Measurements from ENCODE around the gene SETD2. TPM values are rescaled to one million over a fixed set of nuclear protein-coding genes. Genes with fewer than 3 reads are reported as not detected.
A peak's percentile ranks its signal among the peaks of the same experiment; 100 is the strongest.
"Not testable (repeated sequence)": the region's sequence is repeated elsewhere in the genome, so short reads cannot be mapped to it uniquely, and the experiment has no call there.

Gene SETD2
- polyA plus RNA-seq, 1 donor from 2014 or later: 32.6 TPM

DNA sequence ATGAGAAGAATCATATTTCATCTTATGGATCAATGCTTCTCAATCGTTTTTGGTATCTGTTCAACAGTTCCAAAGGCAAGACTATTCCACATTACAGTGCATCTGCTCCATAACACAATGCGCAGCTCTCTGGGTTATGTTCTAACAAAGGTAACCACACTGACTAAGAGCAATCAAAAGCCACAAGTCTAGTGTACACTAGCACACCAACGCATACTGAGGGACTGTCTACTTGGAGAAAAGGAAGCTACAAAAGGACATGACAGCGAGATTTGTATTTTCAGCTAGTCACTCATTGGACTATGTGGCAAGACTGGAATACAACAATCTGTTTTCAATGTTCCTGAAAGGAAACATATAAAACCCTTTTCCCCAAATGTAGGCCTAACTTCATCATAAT is 35.8 kb downstream of the SETD2 start:
- Mint-ChIP-seq H3K9me3 (no peaks in the 10 kb centered on the region), H3K27me3 (no peaks in the 10 kb centered on the region), H3K36me3 (peaks cover 13% of the 10 kb centered on the region), H3K4me3 (no peak overlapping the region), H3K27ac (peak overlapping the region in 1 of 3 donors; percentile 69), H3K4me1 (peaks cover 12 to 27% (median 24%) of the 10 kb centered on the region in 3 donors)

DNA sequence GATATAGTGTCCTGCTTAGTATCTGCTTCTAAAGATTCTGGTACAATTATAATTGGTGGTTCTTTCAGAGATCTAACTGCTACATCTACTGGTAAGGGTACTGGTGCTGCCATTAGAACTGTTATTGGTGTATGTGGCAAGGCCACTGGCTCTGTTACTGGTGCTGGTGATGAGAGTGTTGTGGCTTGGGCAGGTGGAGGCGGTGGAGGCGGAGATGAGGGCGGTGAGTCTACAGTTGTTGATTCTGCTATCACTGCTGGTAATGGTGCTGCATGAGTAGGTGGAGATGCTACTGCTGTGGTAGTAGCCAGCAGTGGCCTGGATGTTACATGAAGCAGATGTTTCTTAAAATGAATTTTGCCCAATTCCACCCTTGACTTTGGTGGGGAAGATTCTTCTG is 40.1 kb downstream of the SETD2 start:
- Mint-ChIP-seq H3K27ac (no peak overlapping the region), H3K4me1 (peaks cover 3 to 13% (median 12%) of the 10 kb centered on the region in 3 donors), H3K4me3 (no peak overlapping the region), H3K36me3 (peaks cover 24% of the 10 kb centered on the region), H3K27me3 (no peaks in the 10 kb centered on the region), H3K9me3 (peaks cover 0 to 4% (median 0%) of the 10 kb centered on the region in 3 donors)

DNA sequence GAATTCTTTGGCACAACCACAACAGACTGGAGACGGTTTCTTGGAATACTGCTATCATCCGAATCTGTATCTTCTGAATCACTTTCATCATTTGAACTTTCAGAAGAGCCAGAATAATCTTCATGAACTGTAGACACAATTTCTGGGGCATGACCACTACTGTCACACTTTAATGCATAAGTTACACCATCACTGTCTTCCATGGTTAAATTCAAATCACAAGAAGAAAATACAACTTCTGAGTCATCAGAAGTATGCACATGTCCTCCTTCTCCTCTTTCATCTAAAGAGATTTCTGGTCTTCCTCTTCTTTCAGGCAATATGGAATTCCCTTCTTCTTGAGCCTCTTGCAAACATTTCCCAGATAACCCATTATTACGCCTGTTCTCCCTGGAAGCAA is 42.5 kb downstream of the SETD2 start:
- Mint-ChIP-seq H3K36me3 (peaks cover 22% of the 10 kb centered on the region), H3K27ac (peak overlapping the region in 1 of 3 donors; percentile 44), H3K9me3 (peaks cover 0 to 4% (median 0%) of the 10 kb centered on the region in 3 donors), H3K4me1 (peaks cover 5 to 17% (median 7%) of the 10 kb centered on the region in 3 donors), H3K4me3 (no peak overlapping the region), H3K27me3 (no peaks in the 10 kb centered on the region)

DNA sequence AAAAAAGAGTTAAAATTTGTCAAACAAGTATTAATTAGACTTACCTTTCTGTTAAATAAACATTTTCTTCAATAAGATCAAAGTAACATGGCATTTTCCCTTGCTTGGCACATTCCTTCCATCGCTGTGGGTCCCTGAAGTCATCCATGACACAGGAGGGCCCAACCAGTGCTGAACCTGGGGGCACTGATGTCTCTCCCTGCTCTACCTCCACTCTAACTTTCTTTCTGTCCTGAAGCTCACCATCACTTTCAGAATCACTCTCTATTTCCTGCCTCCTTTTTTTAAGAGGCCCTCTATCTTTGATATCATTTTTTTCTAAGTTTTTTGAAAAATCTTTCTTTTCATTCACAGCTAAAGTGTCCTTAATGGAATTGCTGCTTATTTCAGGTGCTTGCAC is 43.8 kb downstream of the SETD2 start:
- no peak overlapping the region for H3K4me3 Mint-ChIP-seq
- peak overlapping the region in 1 of 3 donors; percentile 62 for H3K27ac Mint-ChIP-seq
- H3K36me3 Mint-ChIP-seq: peaks cover 22% of the 10 kb centered on the region
- peaks cover 0 to 4% (median 0%) of the 10 kb centered on the region in 3 donors for H3K9me3 Mint-ChIP-seq
- peaks cover 5 to 17% (median 7%) of the 10 kb centered on the region in 3 donors for H3K4me1 Mint-ChIP-seq
- no peaks in the 10 kb centered on the region for H3K27me3 Mint-ChIP-seq

DNA sequence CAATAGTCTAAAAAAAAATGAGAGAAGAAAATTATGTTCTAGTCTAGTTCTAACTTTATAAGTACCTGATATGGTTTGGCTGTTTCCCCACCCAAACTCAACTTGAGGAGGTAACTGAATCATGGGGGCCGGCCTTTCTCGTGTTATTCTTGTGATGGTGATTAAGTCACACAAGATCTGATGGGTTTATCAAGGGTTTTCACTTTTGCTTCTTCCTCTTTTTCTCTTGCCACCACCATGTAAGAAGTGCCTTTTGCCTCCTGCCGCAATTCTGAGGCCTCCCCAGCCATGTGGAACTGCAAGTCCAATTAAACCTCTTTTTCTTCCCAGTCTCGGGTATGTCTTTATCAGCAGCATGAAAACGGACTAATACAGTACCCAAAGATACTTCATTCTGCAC is 44.5 kb downstream of the SETD2 start:
- H3K36me3 Mint-ChIP-seq: peaks cover 21% of the 10 kb centered on the region
- H3K4me3 Mint-ChIP-seq, H3K9me3 Mint-ChIP-seq, H3K27me3 Mint-ChIP-seq: not testable (repeated sequence)
- peaks cover 5 to 17% (median 10%) of the 10 kb centered on the region in 3 donors for H3K4me1 Mint-ChIP-seq
- H3K27ac Mint-ChIP-seq: peak overlapping the region in 2 of 3 donors; percentile 14 to 60

DNA sequence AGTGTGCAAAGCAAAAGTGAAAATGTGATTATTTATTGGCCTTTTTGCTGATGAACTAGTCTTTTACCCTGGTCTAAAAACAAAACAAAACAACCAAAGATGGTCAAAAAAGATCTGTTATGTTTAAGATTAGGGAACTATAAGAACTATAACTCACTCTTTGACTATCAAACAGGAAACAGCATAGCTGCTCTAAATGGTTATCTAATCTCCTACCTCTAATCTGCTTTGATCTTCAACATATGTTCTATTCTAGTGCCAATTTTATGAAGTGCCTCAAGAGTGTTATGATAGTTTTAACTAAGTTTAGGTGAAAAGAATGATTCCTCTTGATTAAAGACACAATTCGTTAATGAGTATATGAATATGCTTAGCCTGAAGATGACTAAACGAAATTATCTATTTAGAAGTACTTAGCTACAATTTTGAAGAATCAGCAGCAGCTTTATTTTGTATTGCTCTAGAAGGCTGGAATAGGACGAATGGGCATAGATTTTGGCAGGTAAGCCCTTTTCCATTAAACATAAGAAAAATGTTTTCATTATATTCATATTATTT is 46.0 kb downstream of the SETD2 start:
- peak overlapping the region in 1 of 3 donors; percentile 63 for H3K27ac Mint-ChIP-seq
- H3K4me3 Mint-ChIP-seq: no peak overlapping the region
- H3K36me3 Mint-ChIP-seq: peaks cover 16% of the 10 kb centered on the region
- peaks cover 13 to 25% (median 18%) of the 10 kb centered on the region in 3 donors for H3K4me1 Mint-ChIP-seq
- H3K9me3 Mint-ChIP-seq: peaks cover 0 to 4% (median 0%) of the 10 kb centered on the region in 3 donors
- no peaks in the 10 kb centered on the region for H3K27me3 Mint-ChIP-seq

DNA sequence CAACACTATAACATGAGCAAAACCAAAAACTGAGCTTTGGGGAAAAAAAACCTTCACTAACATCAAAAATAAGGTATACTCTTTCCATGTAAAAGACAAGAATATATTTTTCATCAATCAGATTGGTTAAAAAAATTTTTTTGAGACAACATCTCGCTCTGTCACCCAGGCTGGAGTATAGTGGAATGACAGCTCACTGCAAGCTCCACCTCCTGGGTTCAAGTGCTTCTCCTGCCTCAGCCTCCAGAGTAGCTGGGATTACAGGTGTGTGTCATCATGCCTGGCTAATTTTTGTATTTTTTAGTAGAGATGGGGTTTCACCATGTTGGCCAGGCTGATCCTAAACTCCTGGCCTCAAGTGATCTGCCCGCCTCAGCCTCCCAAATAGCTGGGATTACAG is 48.4 kb downstream of the SETD2 start:
- not testable (repeated sequence) for H3K27ac Mint-ChIP-seq, H3K36me3 Mint-ChIP-seq, H3K9me3 Mint-ChIP-seq, H3K4me3 Mint-ChIP-seq, H3K27me3 Mint-ChIP-seq
- H3K4me1 Mint-ChIP-seq: peaks cover 17 to 25% (median 18%) of the 10 kb centered on the region in 3 donors

DNA sequence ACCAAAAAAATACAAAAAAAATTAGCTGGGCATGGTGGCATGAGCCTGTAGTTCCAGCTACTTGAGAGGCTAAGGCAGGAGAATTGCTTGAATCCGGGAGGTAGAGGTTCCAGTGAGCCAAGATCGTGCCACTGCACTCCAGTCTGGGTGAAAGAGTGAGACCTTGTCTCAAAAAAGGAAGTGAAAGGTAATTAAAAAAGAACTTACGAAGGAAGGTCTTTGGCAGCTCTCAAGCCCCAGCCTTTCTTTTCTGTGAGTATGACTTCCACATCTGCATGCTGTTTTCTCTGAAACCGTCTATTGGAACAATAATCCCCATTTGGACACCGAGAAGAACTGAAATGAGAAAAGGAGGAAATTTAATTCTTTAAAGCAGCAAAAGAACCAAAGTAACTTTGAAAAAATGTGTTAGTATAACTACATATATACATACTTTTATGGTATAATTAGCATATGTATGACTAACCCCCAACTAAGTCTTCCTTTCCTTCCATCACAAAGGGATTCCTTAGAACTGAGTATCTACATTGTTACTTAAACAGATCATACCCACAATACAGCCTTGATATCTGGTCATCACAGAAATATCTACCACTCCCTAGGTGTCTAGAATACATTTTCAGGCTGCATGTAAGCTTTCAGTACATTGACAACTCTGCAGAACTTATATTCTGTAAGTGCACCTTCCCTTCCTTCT is 50.1 kb downstream of the SETD2 start:
- H3K4me3 Mint-ChIP-seq: peak overlapping the region in 1 of 4 donors; percentile 1

DNA sequence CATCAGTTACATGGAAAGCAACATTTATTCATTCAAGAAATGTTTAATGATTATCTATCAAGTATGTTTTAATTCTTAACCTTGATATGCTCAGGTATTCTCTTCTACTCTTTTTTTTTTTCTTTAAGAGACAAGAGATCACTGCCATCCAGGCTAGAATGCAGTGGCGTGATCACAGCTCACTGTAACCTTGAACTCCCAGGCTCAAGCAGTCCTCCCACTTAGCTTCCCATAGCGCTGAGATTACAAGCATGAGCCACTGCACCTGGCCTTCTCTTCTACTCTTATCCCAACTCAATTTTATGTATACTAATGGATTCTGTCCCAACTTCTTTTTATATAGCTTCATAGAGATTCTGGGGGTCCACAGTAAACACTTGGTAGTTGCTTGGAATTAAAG is 50.9 kb downstream of the SETD2 start:
- Mint-ChIP-seq H3K4me3 (no peak overlapping the region), H3K27me3 (no peaks in the 10 kb centered on the region), H3K4me1 (peaks cover 16 to 19% (median 18%) of the 10 kb centered on the region in 3 donors), H3K27ac (no peak overlapping the region), H3K9me3 (no peaks in the 10 kb centered on the region), H3K36me3 (peaks cover 5% of the 10 kb centered on the region)

More for the DNA sequence above, 50.1 kb downstream of the SETD2 start:
- Mint-ChIP-seq H3K27me3 (no peaks in the 10 kb centered on the region), H3K36me3 (peaks cover 5% of the 10 kb centered on the region), H3K27ac (peak overlapping the region in 1 of 3 donors; percentile 74), H3K4me1 (peaks cover 15 to 20% (median 17%) of the 10 kb centered on the region in 3 donors), H3K9me3 (no peaks in the 10 kb centered on the region)

DNA sequence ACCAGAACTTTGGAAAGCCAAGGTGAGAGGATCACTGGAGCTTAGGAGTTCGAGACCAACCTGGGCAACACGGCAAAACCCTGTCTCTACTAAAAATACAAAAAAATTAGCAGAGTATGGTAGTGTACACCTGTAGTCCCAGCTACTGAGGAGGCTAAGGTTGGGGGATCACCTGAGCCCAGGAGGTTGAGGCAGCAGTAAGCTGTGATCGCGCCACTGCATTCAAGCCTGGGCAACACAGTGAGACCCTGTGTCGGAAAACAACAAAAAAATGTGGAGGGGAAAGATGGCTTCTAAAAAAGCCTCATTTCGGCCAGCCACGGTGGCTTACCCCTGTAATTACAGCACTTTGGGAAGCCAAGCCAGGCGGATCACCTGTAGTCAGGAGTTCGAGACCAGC is 54.5 kb downstream of the SETD2 start:
- no peak overlapping the region for H3K27ac Mint-ChIP-seq
- H3K27me3 Mint-ChIP-seq: no peaks in the 10 kb centered on the region
- H3K36me3 Mint-ChIP-seq: peaks cover 7% of the 10 kb centered on the region
- no peaks in the 10 kb centered on the region for H3K9me3 Mint-ChIP-seq
- no peak overlapping the region for H3K4me3 Mint-ChIP-seq
- peaks cover 7 to 15% (median 10%) of the 10 kb centered on the region in 3 donors for H3K4me1 Mint-ChIP-seq

DNA sequence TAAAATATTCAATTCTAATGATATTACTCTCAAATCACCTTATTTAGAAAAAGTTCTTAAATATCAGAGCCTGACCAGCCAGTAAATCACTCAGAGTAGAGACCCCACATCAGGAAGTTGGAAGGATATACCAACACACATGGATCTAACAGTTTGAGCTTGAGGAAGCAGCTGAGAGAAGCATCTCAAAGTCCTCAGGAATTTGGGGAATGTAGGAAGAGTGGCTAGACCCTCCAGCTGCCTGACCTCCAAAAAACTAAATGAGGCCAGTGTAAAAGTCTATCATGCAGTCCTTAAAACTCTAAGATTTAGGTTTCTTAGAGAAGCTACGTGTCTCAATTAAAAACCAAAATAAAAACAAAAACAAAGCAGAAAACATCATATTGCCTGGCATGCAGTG is 55.4 kb downstream of the SETD2 start:
- H3K9me3 Mint-ChIP-seq: no peaks in the 10 kb centered on the region
- H3K4me1 Mint-ChIP-seq: peaks cover under 1 to 6% (median 2%) of the 10 kb centered on the region in 3 donors
- no peaks in the 10 kb centered on the region for H3K27me3 Mint-ChIP-seq
- no peak overlapping the region for H3K4me3 Mint-ChIP-seq
- peak overlapping the region in 1 of 3 donors; percentile 29 for H3K27ac Mint-ChIP-seq
- peaks cover 5% of the 10 kb centered on the region for H3K36me3 Mint-ChIP-seq

DNA sequence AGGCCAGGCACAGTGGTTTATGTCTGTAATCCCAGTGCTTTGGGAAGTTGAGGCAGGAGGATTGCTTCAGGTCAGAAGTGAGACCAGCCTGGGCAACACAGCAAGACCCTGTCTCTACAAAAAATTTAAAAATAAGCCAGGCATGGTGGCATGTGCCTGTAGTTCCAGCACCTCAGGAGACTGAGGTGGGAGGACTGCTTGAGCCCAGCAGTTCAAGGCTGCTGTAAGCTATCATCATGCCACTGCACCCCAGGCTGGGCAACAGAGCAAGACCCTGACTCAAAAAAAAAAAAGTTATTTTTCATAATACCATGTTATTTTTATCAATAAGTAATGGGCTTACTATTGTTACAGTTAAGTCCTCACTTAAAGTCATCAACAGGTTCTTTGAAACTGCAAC is 59.7 kb downstream of the SETD2 start:
- Mint-ChIP-seq H3K27ac (no peak overlapping the region), H3K27me3 (no peaks in the 10 kb centered on the region), H3K4me1 (peaks cover 0 to 5% (median 2%) of the 10 kb centered on the region in 3 donors), H3K4me3 (no peak overlapping the region), H3K9me3 (no peaks in the 10 kb centered on the region), H3K36me3 (peaks cover 5% of the 10 kb centered on the region)

DNA sequence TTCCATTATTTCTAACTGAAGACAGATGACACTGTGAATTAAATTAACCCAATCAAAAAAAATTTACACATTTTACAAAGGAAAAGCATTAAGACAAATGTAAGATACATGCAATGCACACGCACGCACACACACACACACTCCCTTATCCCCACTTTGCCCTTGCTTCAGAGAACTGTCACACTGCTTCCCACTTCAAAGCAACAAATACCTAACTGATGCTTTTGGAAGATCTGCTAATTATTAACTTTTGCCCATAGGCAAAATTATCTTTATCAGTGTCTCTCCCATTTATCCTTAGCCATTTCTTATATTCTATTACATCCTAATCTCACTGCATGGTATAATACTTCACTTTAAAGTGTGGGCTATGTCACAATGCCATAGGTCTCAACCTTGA is 60.3 kb downstream of the SETD2 start:
- peaks cover 5% of the 10 kb centered on the region for H3K36me3 Mint-ChIP-seq
- no peaks in the 10 kb centered on the region for H3K27me3 Mint-ChIP-seq
- no peaks in the 10 kb centered on the region for H3K9me3 Mint-ChIP-seq
- no peak overlapping the region for H3K27ac Mint-ChIP-seq
- peaks cover 0 to 4% (median 2%) of the 10 kb centered on the region in 3 donors for H3K4me1 Mint-ChIP-seq
- no peak overlapping the region for H3K4me3 Mint-ChIP-seq

DNA sequence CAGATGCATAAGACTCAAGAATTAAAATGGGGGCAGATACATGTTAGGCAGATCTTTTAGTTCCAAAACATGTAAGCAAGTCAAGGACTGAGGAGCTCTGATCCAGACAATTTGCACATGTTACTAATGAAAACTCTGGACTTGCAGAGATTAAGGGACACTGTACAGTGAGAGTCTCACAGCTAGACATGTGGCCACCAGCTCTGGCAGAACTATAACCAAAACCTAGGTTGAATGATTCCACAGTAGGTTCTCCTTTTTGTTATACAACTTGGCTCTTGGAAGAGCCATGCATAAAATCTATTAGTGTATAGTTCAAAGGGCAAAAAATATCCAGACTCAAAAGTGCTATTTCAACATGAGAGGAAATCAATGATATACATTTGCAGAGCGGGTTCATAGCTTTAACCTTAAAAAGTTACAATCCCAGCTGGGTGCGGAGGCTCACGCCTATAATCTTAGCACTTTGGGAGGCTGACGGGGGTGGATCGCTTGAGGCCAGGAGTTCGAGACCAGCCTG is 61.8 kb downstream of the SETD2 start:
- peaks cover 5% of the 10 kb centered on the region for H3K36me3 Mint-ChIP-seq
- H3K4me1 Mint-ChIP-seq: peaks cover 0 to 3% (median under 1%) of the 10 kb centered on the region in 3 donors
- H3K9me3 Mint-ChIP-seq: no peaks in the 10 kb centered on the region
- no peak overlapping the region for H3K4me3 Mint-ChIP-seq
- no peaks in the 10 kb centered on the region for H3K27me3 Mint-ChIP-seq
- no peak overlapping the region for H3K27ac Mint-ChIP-seq

DNA sequence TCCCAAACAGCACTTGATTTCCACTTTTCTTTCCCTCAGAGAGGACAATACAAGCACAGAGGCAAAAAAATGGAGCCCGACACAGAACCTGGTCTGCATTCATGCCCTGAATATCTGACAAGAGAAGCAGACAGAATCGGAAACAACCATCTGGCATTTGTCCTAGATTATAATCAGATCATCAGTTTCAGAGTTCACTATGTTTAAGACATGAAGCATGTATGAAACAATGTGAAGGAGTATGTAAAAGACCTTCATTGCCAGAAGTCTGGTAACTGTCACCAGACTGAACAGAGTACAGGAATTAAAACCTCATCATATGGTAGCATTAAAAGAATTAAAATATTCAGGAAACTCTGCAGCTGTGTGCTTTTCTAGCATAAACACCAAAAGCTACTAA is 65.0 kb downstream of the SETD2 start:
- Mint-ChIP-seq H3K27me3 (no peaks in the 10 kb centered on the region), H3K9me3 (no peaks in the 10 kb centered on the region), H3K36me3 (peaks cover 3% of the 10 kb centered on the region), H3K27ac (no peak overlapping the region), H3K4me3 (no peak overlapping the region), H3K4me1 (peaks cover 0 to 5% (median 2%) of the 10 kb centered on the region in 3 donors)

Measured in IgD-negative memory B cell (primary cell).